Upper lobe of right lung (tissue), 1 donor: Measurements from ENCODE around the gene NECAB2. TPM values are rescaled to one million over a fixed set of nuclear protein-coding genes. Genes with fewer than 3 reads are reported as not detected.

ENCODE experiments used
- ATAC-seq: fragments of 200-7000 bp; cut with Tn5 transposase; one replicate; pipeline ENCODE4 v1.9.1; 2020; ENCODE audit warnings: mild to moderate bottlenecking, moderate library complexity
- DNase-seq: peaks from one replicate; pipeline ENCODE4 v3.0.0-alpha.2; 2020
- H3K27ac ChIP-seq: fragments of 200-600 bp; one replicate; pipeline ENCODE4 v1.8.0; 2022
- H3K27me3 ChIP-seq: fragments of 200-600 bp; one replicate; pipeline ENCODE4 v1.8.0; 2022; ENCODE audit warnings: mild to moderate bottlenecking
- H3K36me3 ChIP-seq: fragments of 200-600 bp; one replicate; pipeline ENCODE4 v1.8.0; 2022
- H3K4me1 ChIP-seq: fragments of 200-600 bp; one replicate; pipeline ENCODE4 v1.8.0; 2022
- H3K4me3 ChIP-seq: fragments of 200-600 bp; one replicate; pipeline ENCODE4 v1.8.0; 2022; ENCODE audit warnings: mild to moderate bottlenecking
- H3K9me3 ChIP-seq: fragments of 200-600 bp; one replicate; pipeline ENCODE4 v1.8.0; 2022
- CTCF ChIP-seq: fragments of 200-600 bp; IDR thresholded peaks from one replicate; pipeline ENCODE4 v1.8.0; 2022; ENCODE audit warnings: antibody characterized with exemption
- intact Hi-C: fragments of 100-400 bp; cut with DNase I; formaldehyde crosslinking; loops from one replicate; pipeline ENCODE4 v1.11.0; 2022
- total RNA-seq: library from RNA; stranded (reverse); fragmentation: NEBNext Ultra II Directional; extraction: Animal tissue kit (Norgen Biotek cat#: 25700); gene quantifications from one replicate; pipeline ENCODE4 v1.2.1, GENCODE V29; 2021
- donor health status: DM: no; HTN: yes; CAD: no; lungs with severe emphysema.

The NECAB2 gene
- total RNA-seq, 1 donor from 2014 or later, result not detected

GRCh38 chr16:83994087-83994486 lies 26.0 kb downstream of the NECAB2 start:
- DNase-seq (peak; percentile 60), ATAC-seq (peak; percentile 42)
- Histone ChIP-seq H3K9me3 (no peaks in the 10 kb centered on the region), H3K27ac (no peak overlapping the region), H3K27me3 (peaks cover 15% of the 10 kb centered on the region), H3K4me3 (no peak overlapping the region), H3K4me1 (no peaks in the 10 kb centered on the region), H3K36me3 (no peaks in the 10 kb centered on the region)
- intact Hi-C loops, result no loop called here
- no peak for TF ChIP-seq CTCF

GRCh38 chr16:83994703-83995102 lies 26.7 kb downstream of the NECAB2 start:
- no peak for ATAC-seq
- Histone ChIP-seq H3K9me3 (no peaks in the 10 kb centered on the region), H3K27me3 (peaks cover 21% of the 10 kb centered on the region), H3K36me3 (no peaks in the 10 kb centered on the region), H3K4me3 (no peak overlapping the region), H3K27ac (no peak overlapping the region), H3K4me1 (no peaks in the 10 kb centered on the region)
- no peak for DNase-seq
- no peak for TF ChIP-seq CTCF
- intact Hi-C loops, result no loop called here

DNA sequence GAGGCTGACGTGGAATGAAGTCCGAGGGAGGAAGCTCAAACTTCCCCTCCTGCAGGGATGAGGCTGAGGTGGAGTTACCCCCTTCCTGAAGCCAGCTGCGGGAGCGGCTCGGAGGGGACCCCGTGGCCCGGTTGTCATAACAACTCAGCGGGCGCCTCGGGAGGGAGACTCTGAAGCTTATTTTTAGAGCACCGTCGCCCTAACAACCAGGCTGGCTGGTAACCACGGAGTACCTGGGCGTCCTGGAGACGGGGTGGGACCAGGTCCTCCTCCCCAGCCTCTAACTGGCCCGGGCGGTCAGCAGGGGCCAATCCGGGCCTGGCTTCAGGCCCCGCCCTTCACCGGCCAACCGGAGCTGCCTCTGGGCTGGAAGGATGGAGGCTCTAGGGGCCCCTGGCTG lies 27.7 kb downstream of the NECAB2 start:
- no peak overlapping the region for H3K4me3 ChIP-seq
- no peaks in the 10 kb centered on the region for H3K36me3 ChIP-seq
- ATAC-seq, result peak; percentile 79
- intact Hi-C loops, result no loop called here
- no peak for TF ChIP-seq CTCF
- peaks cover 23% of the 10 kb centered on the region for H3K27me3 ChIP-seq
- H3K4me1 ChIP-seq, result no peaks in the 10 kb centered on the region
- no peak overlapping the region for H3K27ac ChIP-seq
- H3K9me3 ChIP-seq, result no peaks in the 10 kb centered on the region
- DNase-seq, result no peak

GRCh38 chr16:83996481-83997252 lies 28.6 kb downstream of the NECAB2 start:
- Histone ChIP-seq H3K4me1 (no peaks in the 10 kb centered on the region), H3K4me3 (no peak overlapping the region), H3K36me3 (no peaks in the 10 kb centered on the region), H3K9me3 (no peaks in the 10 kb centered on the region), H3K27ac (no peak overlapping the region), H3K27me3 (peaks cover 23% of the 10 kb centered on the region)
- TF ChIP-seq CTCF, result no peak
- ATAC-seq (no peak), DNase-seq (no peak)
- intact Hi-C loops, result no loop called here

- DNase-seq (no peak), ATAC-seq (no peak)
- Histone ChIP-seq H3K27ac (no peak overlapping the region), H3K36me3 (no peaks in the 10 kb centered on the region), H3K4me1 (no peaks in the 10 kb centered on the region), H3K4me3 (no peak overlapping the region), H3K9me3 (no peaks in the 10 kb centered on the region), H3K27me3 (peaks cover 25% of the 10 kb centered on the region)
- intact Hi-C loops, result no loop called here
- TF ChIP-seq CTCF, result no peak
Measured at GRCh38 chr16:83998091-83998490, 30.0 kb downstream of the NECAB2 start.
